ENCODE data around the gene RAP1GAP. TPM values are rescaled to one million over a fixed set of nuclear protein-coding genes. Genes with fewer than 3 reads are reported as not detected.

RAP1GAP gene
- total RNA-seq, 6 experiments from 2014 or later, result 0.07 to 0.19 TPM; not detected in 4

DNA sequence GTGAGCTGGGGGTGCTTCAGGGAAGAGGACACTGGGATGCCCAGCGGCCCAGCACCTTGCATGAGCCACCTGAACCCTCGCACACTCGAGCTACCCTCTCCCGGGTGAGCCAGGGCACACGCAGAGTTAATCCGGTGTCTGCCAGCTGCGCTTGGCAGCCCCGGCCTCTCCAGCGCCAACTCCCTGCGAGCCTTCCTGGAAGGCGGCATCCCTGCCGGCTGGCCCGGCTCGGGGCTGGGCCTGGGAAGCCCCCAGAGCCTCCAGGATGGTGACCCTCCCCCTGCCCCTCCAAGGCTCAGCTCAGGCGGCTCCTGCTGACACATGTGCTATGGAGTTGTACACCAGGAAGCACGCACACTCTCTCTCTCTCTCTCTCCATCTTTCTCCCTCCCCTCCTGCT lies 48.7 kb downstream of the RAP1GAP start:
- TF ChIP-seq, protein P1, sequence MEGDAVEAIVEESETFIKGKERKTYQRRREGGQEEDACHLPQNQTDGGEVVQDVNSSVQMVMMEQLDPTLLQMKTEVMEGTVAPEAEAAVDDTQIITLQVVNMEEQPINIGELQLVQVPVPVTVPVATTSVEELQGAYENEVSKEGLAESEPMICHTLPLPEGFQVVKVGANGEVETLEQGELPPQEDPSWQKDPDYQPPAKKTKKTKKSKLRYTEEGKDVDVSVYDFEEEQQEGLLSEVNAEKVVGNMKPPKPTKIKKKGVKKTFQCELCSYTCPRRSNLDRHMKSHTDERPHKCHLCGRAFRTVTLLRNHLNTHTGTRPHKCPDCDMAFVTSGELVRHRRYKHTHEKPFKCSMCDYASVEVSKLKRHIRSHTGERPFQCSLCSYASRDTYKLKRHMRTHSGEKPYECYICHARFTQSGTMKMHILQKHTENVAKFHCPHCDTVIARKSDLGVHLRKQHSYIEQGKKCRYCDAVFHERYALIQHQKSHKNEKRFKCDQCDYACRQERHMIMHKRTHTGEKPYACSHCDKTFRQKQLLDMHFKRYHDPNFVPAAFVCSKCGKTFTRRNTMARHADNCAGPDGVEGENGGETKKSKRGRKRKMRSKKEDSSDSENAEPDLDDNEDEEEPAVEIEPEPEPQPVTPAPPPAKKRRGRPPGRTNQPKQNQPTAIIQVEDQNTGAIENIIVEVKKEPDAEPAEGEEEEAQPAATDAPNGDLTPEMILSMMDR (IDR thresholded peaks at IDR 0.05), result no peak
- no peak overlapping the region for H3K4me3 Mint-ChIP-seq
- no peak for DNase-seq
- H3K9me3 Mint-ChIP-seq, result no peaks in the 10 kb centered on the region
- H3K27me3 Mint-ChIP-seq (ENCODE audit: insufficient read depth), result peaks cover 23% of the 10 kb centered on the region
- H3K27ac Mint-ChIP-seq, result no peak overlapping the region
- H3K4me1 Mint-ChIP-seq (ENCODE audit: low read depth), result no peaks in the 10 kb centered on the region
- H3K36me3 Mint-ChIP-seq (ENCODE audit: low read depth), result no peaks in the 10 kb centered on the region

DNA sequence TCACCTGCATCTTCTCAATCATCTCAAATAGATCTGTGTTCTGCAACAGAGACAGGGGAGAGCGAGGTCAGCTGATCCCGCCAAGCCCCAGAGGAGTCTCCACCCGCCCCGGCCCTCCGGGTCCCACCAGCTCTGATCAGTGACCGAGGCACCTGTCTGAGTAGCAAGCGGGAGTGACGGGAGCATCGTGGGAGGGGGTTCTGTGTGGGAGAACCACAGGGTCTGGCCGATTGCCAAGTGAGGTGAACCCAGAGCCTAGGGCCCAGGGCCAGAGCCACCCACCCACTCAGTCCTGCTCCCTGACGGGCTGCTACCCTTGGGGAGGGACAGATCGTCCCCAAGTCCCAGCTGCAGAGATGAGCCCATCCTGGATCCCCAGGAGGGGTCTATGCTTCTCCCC lies 49.1 kb downstream of the RAP1GAP start:
- Mint-ChIP-seq H3K27me3 (ENCODE audit: insufficient read depth) (peaks cover 27% of the 10 kb centered on the region), H3K36me3 (ENCODE audit: low read depth) (no peaks in the 10 kb centered on the region), H3K4me1 (ENCODE audit: low read depth) (no peaks in the 10 kb centered on the region), H3K4me3 (no peak overlapping the region), H3K27ac (no peak overlapping the region), H3K9me3 (no peaks in the 10 kb centered on the region)
- TF ChIP-seq, protein P1 (IDR thresholded peaks at IDR 0.05), result no peak
- no peak for DNase-seq

DNA sequence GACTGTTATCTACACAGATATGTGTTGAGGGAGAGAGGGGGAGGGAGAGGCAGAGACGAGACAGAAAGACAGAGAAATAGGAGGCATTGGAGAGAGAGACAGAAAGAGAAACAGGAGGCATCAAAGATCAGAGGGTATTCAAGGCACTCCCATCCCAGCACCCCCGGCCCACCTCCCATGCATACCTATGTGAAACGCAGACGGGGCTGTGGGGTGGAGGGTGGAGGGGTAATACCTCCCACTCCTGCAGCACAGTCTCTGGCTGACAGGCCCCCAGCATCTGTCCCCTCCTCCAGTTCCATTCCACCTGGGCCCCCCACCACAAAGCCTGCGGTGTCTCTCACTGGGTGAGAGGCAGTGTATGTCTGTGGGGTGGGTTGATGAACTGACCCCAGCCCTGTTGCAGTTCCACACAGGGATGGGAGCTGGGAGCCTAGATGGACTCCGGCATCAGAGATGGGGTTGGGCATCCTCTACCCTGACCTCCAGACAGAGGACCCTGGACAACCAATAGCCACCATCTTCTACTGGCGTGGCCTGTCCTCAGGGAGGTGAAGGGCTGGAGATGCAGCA lies 49.7 kb downstream of the RAP1GAP start:
- Mint-ChIP-seq H3K4me3 (no peak overlapping the region), H3K27ac (no peak overlapping the region), H3K27me3 (ENCODE audit: insufficient read depth) (peaks cover 27% of the 10 kb centered on the region), H3K9me3 (no peaks in the 10 kb centered on the region), H3K36me3 (ENCODE audit: low read depth) (no peaks in the 10 kb centered on the region), H3K4me1 (ENCODE audit: low read depth) (no peaks in the 10 kb centered on the region)
- TF ChIP-seq, protein P1 (IDR thresholded peaks at IDR 0.05), result no peak
- DNase-seq, result no peak

DNA sequence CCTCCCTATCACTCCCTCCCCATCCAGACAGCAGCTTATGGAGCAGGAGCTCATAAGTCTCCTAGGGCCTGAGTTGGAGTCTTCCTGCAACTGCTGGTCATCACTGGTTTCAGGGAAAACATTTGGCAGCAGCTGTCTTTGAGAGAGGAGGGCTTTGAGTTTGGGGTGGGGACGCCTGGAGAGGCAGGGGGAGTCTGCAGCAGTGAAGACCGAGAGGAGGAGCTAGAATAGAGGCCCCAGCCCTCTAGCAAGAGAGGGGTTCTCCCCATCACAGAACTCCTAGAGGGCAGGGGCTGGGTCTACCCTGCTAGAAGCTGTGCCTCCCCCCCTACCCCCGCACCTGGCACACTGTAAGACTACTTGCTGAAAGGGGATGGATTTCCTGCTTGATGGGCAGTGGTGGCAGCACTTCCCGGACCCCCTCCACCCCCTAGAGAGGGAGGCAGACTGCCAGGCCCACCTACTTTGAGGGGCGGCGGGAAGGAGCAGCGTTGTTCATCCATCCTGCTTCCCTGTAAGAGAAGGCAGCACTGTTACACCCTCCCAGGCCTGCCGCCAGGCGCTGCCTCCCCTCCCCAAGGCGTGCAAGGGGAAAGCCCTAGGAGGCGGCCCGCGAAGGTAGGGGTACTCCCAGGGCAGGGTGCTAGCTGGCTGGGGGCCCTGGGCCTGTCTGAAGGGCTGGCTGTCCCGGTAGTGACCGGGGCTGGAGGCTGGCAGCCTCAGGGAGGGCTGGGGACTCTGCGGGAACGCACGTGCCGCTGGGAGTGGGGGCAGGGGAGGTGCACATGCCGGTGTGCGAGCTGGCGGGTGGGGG lies 50.4 kb downstream of the RAP1GAP start:
- Mint-ChIP-seq H3K36me3 (ENCODE audit: low read depth) (no peaks in the 10 kb centered on the region), H3K4me3 (no peak overlapping the region), H3K4me1 (ENCODE audit: low read depth) (no peaks in the 10 kb centered on the region), H3K27ac (no peak overlapping the region), H3K9me3 (no peaks in the 10 kb centered on the region), H3K27me3 (ENCODE audit: insufficient read depth) (peaks cover 32% of the 10 kb centered on the region)
- no peak for DNase-seq
- TF ChIP-seq, protein P1 (IDR thresholded peaks at IDR 0.05), result no peak

DNA sequence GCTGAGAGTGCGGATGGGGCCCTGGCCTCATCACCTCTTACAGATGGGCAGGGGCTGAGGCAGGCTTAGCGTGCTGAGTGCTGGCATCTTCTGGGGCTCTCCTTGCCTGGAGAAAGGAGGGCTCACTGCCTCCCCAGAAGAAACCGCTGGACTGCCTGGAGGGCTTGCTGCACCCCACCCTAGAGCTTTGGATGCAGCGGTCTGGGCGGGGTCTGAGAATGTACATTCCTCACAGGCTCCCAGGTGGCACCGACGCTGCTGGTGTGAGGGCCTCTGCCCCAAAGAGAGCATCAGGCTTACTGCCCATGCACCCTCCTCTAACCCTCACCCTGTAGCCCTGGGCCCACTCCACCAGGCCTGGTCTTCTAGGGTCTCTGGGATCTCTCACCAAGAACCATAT lies 51.1 kb downstream of the RAP1GAP start:
- H3K36me3 Mint-ChIP-seq (ENCODE audit: low read depth), result no peaks in the 10 kb centered on the region
- no peak for DNase-seq
- no peak overlapping the region for H3K4me3 Mint-ChIP-seq
- H3K9me3 Mint-ChIP-seq, result no peaks in the 10 kb centered on the region
- peaks cover 32% of the 10 kb centered on the region for H3K27me3 Mint-ChIP-seq (ENCODE audit: insufficient read depth)
- TF ChIP-seq, protein P1 (IDR thresholded peaks at IDR 0.05), result no peak
- H3K4me1 Mint-ChIP-seq (ENCODE audit: low read depth), result no peaks in the 10 kb centered on the region
- H3K27ac Mint-ChIP-seq, result no peak overlapping the region
